Spinal cord (tissue), 10 donors: Measurements from ENCODE around the gene FAM219A. TPM values are rescaled to one million over a fixed set of nuclear protein-coding genes. Genes with fewer than 3 reads are reported as not detected.

Source experiments
- DNase-seq, 6 donors: peaks; one replicate each; pipeline versions ENCODE4 v3.0.0 to v3.0.0-alpha.2; 2013 to 2015; ENCODE audit warnings: low spot score in 6 of 6, low read depth in 4 of 6
- H3K27ac ChIP-seq: one replicate; pipeline ENCODE4 v1.5.1; 2013; ENCODE audit warnings: low read depth, low read length, control low read depth
- H3K27me3 ChIP-seq: one replicate; pipeline ENCODE4 v1.6.1; 2013; ENCODE audit warnings: low read length; ENCODE audit not compliant: control insufficient read depth, insufficient read depth
- H3K36me3 ChIP-seq: one replicate; pipeline ENCODE4 v1.6.1; 2013; ENCODE audit warnings: low read length; ENCODE audit not compliant: control insufficient read depth, insufficient read depth
- H3K4me1 ChIP-seq: one replicate; pipeline ENCODE4 v1.6.1; 2013; ENCODE audit warnings: low read length; ENCODE audit not compliant: control insufficient read depth, insufficient read depth
- H3K4me3 ChIP-seq: one replicate; pipeline ENCODE4 v1.5.1; 2013; ENCODE audit warnings: low read depth, low read length, control low read depth
- H3K9me3 ChIP-seq: one replicate; pipeline ENCODE4 v1.6.1; 2013; ENCODE audit warnings: low read length; ENCODE audit not compliant: control insufficient read depth, insufficient read depth
- WGBS: methylation state at CpG from one replicate; pipeline ENCODE4 v1.1.5; 2013; ENCODE audit warnings: missing lambda C conversion rate; ENCODE audit not compliant: insufficient coverage; 5-methylcytosine and 5-hydroxymethylcytosine counted together
- polyA plus RNA-seq, 2 donors: library from polyadenylated mRNA; unstranded; fragments of 120-200 nt; gene quantifications; one replicate each; pipeline ENCODE4 v1.2.1, GENCODE V29; 2013; ENCODE audit not compliant: insufficient read length in 2 of 2
- total RNA-seq, 2 donors: library from RNA; depleted of rRNA in 1 of 2; stranded (reverse); fragments of 120-200 nt in 1 of 2; fragments of >200 nt in 1 of 2; gene quantifications; one replicate each; pipeline versions ENCODE4 v1.2.3 to v1.2.4, GENCODE V29; 2013 to 2014
- donor health status: healthy.

The FAM219A gene
- total and polyA plus RNA-seq, 4 donors = 18.1 to 83.9 (median 51.2) TPM

GRCh38 chr9:34501889-34502425 lies 43.6 kb upstream of the FAM219A start:
- Histone ChIP-seq H3K27ac (peak overlapping the region; percentile 79), H3K9me3 (no peaks in the 10 kb centered on the region), H3K4me1 (peaks cover 58% of the 10 kb centered on the region), H3K4me3 (no peak overlapping the region), H3K27me3 (no peaks in the 10 kb centered on the region), H3K36me3 (no peaks in the 10 kb centered on the region)
- peak in 5 of 6 donors; percentile 88 to 98 (median 92) for DNase-seq
- WGBS = 19% methylated on average over 4 of the region's 5 CpGs

- H3K4me1 ChIP-seq = peaks cover 58% of the 10 kb centered on the region
- H3K27me3 ChIP-seq = no peaks in the 10 kb centered on the region
- 43% methylated on average over 1 of the region's 2 CpGs for WGBS
- no peaks in the 10 kb centered on the region for H3K36me3 ChIP-seq
- peak overlapping the region; percentile 44 for H3K27ac ChIP-seq
- H3K4me3 ChIP-seq = no peak overlapping the region
- DNase-seq = no peak
- H3K9me3 ChIP-seq = no peaks in the 10 kb centered on the region
Measured at GRCh38 chr9:34501372-34501771, 43.0 kb upstream of the FAM219A start.

DNA sequence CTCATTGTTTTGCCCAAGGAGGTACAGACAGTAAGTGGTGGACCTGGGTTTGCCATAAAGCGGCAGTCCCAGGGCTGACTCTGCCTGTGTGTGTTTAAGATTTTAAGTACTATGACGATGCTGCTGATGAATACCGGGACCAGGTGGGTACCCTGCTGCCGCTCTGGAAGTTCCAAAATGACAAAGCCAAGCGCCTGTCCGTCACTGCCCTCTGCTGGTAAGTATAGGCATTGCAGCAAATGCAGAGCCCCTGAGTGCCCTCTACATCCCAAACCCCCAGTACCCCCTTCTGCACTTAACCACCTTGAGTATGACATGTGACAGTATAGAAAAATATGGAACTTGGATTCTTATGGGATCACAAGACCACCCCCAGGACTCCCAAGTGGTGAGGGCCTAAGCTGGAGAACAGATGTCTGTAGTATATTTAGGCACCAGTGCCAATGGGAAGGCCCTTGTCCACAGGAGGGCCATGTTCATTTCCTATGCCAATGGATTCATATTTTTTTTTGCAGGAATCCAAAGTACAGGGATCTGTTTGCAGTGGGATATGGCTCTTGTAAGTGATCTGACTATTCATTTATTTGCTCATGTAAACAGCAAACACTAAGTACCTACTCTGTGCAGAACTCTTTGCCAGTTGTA lies 42.4 kb upstream of the FAM219A start:
- Histone ChIP-seq H3K4me3 (no peak overlapping the region), H3K36me3 (no peaks in the 10 kb centered on the region), H3K9me3 (no peaks in the 10 kb centered on the region), H3K27me3 (no peaks in the 10 kb centered on the region), H3K27ac (no peak overlapping the region), H3K4me1 (peaks cover 53% of the 10 kb centered on the region)
- peak in 3 of 6 donors; percentile 53 to 91 (median 90) for DNase-seq
- WGBS = 11% methylated on average over 2 of the region's 6 CpGs

DNA sequence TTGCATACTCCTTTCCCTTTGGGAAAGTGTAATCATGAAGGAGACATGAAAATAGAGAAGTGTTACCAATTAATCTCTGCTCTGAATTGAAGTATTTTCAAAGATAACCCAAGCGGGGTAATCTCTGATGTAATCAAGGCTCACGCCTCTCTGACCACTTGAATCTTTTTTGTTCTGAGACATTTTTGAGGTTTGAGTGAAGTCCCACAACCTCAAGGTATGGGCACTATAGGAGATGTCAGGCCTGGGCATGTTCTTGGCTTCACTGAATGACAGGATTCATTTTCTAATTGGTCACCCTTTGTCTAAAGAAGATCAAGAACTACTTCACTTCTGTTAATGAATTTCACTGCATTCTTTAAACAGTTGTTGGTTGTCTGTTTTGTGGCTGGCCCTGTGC lies 40.7 kb upstream of the FAM219A start:
- no peak overlapping the region for H3K27ac ChIP-seq
- DNase-seq = peak in 1 of 6 donors; percentile 52
- H3K4me3 ChIP-seq = no peak overlapping the region
- no peaks in the 10 kb centered on the region for H3K27me3 ChIP-seq
- no peaks in the 10 kb centered on the region for H3K36me3 ChIP-seq
- peaks cover 49% of the 10 kb centered on the region for H3K4me1 ChIP-seq
- no peaks in the 10 kb centered on the region for H3K9me3 ChIP-seq
- WGBS = 69% methylated on average over 2 of the region's 2 CpGs

GRCh38 chr9:34498553-34498952 lies 40.2 kb upstream of the FAM219A start:
- Histone ChIP-seq H3K9me3 (no peaks in the 10 kb centered on the region), H3K27me3 (no peaks in the 10 kb centered on the region), H3K36me3 (no peaks in the 10 kb centered on the region), H3K4me1 (peaks cover 44% of the 10 kb centered on the region), H3K27ac (no peak overlapping the region), H3K4me3 (no peak overlapping the region)
- WGBS = 0% methylated on average over 2 of the region's 3 CpGs
- DNase-seq = peak in 3 of 6 donors; percentile 47 to 93 (median 85)

GRCh38 chr9:34496149-34496712 lies 37.9 kb upstream of the FAM219A start:
- Histone ChIP-seq H3K4me3 (no peak overlapping the region), H3K9me3 (no peaks in the 10 kb centered on the region), H3K4me1 (peaks cover 21% of the 10 kb centered on the region), H3K27me3 (no peaks in the 10 kb centered on the region), H3K27ac (no peak overlapping the region), H3K36me3 (no peaks in the 10 kb centered on the region)
- WGBS = 94% methylated on average over 5 of the region's 6 CpGs
- no peak for DNase-seq

DNA sequence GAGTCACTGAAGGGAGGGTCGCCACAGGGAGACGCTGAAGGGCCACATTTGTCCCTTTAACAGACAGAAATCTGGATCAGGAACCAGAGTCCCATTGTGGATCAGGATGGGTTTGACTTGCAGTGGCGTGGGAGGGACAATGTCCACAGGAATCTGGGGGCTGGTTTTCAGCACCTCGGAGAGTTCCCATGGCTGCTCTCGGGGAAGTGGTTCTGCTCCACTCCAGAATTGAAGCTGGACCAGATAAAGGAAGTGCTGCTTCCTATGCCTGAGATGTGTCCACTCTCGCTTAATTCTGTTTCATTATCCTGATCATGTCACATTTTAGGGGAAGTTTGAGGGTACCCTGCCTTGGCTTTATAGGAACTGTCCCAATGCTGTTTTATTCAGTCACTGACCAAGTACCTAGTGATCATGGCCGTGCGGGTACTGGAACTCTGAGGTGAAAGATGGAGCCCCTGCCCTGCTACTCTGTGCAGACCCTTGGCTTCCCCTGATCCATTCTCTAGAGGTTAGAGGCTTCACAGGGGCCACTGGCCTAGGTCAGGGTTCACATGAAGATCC lies 35.7 kb upstream of the FAM219A start:
- H3K36me3 ChIP-seq = no peaks in the 10 kb centered on the region
- no peak overlapping the region for H3K27ac ChIP-seq
- DNase-seq = peak in 1 of 6 donors; percentile 72
- no peaks in the 10 kb centered on the region for H3K9me3 ChIP-seq
- WGBS = 45% methylated on average over 8 of the region's 8 CpGs
- H3K27me3 ChIP-seq = no peaks in the 10 kb centered on the region
- H3K4me1 ChIP-seq = peaks cover 10% of the 10 kb centered on the region
- no peak overlapping the region for H3K4me3 ChIP-seq

- H3K4me1 ChIP-seq = no peaks in the 10 kb centered on the region
- no peaks in the 10 kb centered on the region for H3K36me3 ChIP-seq
- DNase-seq = no peak
- no peaks in the 10 kb centered on the region for H3K9me3 ChIP-seq
- H3K27me3 ChIP-seq = no peaks in the 10 kb centered on the region
- H3K27ac ChIP-seq = no peak overlapping the region
- WGBS = 20% methylated on average over 1 of the region's 2 CpGs
- H3K4me3 ChIP-seq = no peak overlapping the region
Measured at GRCh38 chr9:34492051-34492450, 33.7 kb upstream of the FAM219A start.

- Histone ChIP-seq H3K4me3 (no peak overlapping the region), H3K27me3 (no peaks in the 10 kb centered on the region), H3K4me1 (no peaks in the 10 kb centered on the region), H3K27ac (no peak overlapping the region), H3K36me3 (no peaks in the 10 kb centered on the region), H3K9me3 (no peaks in the 10 kb centered on the region)
- no peak for DNase-seq
- WGBS = 61% methylated on average over 2 of the region's 2 CpGs
Measured at GRCh38 chr9:34491596-34491995, 33.2 kb upstream of the FAM219A start.

DNA sequence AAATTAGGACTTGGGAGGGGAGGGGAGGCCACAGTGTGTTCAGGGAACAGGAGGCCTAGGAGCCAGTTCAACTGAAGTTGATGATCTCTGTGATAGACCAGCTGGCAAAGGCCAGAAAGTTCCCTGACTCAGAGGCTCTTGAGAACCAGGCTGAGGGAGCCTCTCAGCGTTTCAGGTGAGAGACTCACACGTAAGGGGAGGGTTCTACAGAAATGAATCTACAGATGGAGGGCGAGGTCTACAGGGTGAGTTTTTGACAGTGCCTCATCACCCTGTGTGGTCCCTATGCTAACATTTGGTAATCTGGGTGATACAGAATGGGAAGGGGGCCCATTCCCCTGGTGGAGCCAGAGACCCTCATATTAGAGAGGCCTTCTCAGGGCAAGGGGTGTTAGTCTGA lies 32.4 kb upstream of the FAM219A start:
- Histone ChIP-seq H3K4me1 (no peaks in the 10 kb centered on the region), H3K27me3 (no peaks in the 10 kb centered on the region), H3K27ac (no peak overlapping the region), H3K9me3 (no peaks in the 10 kb centered on the region), H3K36me3 (no peaks in the 10 kb centered on the region), H3K4me3 (no peak overlapping the region)
- DNase-seq = no peak
- WGBS = 94% methylated on average over 3 of the region's 3 CpGs
